Neural progenitor cell (in vitro differentiated cells): ENCODE data around the gene GOLGA8Q.
"Not testable (repeated sequence)": the region's sequence is repeated elsewhere in the genome, so short reads cannot be mapped to it uniquely, and the experiment has no call there.

Experiments
- CTCF ChIP-seq: fragments of 200-600 bp; sonication (generic); IDR thresholded peaks from 2 replicates; pipeline ENCODE4 v1.5.1; 2017; ENCODE audit warnings: antibody characterized with exemption, mild to moderate bottlenecking
- EZH2 ChIP-seq: fragments of 200-600 bp; sonication (generic); IDR thresholded peaks from 2 replicates; pipeline ENCODE4 v1.6.1; 2017; ENCODE audit warnings: antibody characterized with exemption, mild to moderate bottlenecking, moderate library complexity
- EZH2phosphoT487 ChIP-seq: fragments of 200-600 bp; sonication (generic); IDR thresholded peaks from 2 replicates; pipeline ENCODE4 v1.6.1; 2017; ENCODE audit warnings: antibody characterized with exemption

- not testable (repeated sequence) for TF ChIP-seq CTCF, EZH2phosphoT487, EZH2
These were observed 22.8 kb upstream of the GOLGA8Q start for GRCh38 chr15:30529049-30529448.
